ENCODE data around the gene NDUFAF4.

Gene NDUFAF4

DNA sequence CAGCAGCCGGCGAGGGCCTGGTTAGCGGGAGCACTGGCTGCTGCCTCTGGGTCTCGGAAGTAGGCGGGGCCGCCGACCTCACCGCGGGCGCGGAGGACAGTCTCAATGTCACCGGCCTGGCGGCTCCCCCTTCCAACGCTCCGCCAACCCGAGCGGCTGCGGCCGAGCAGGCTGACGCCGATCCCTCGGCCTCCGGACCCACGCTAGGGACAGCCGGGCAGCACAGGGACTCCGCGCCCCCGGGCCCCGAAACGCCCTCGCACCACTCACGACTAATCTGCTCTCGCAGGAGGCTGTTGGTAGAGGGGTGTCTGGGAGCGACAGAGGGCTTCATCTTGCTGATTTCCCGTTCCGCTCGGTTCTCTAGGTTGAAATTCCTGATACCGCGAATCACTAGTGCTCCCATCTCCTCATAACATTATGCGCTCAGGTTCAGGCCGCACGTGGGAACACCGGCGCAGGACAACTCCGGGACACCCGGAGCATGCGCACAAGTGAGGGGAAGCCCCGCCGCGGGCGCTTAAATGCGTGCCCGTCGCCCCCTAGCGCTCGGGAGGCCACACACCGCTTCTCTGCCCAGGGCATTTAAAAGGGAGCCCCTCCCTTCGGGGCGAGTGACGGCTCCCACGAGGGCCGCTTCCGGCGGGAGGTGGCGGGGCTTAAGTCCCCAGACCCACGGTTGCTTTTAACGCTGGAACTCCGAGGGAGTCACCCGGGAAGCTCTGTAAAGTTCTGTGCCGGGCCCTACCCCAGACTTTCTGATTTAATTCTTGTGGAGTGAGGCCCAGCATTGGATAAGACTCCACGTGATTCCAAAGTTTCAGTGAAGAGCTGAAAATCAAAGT, at the start of gene NDUFAF4:
Gene NDUFAF4, minus strand, starts transcription at position 496 of the 845 bp plus-strand sequence. Its CDS starts 90 bp downstream, at position 406.
- peak within 1 kb of the TSS; percentile 82 for H3K27ac ChIP-seq (ENCODE audit: low read depth, low read length)
- H3K9me3 ChIP-seq (ENCODE audit: control insufficient read depth, insufficient read depth, low read depth, low read length), result no peaks in the 10 kb centered on the region
- peak within 1 kb of the TSS; percentile 83 for H3K9ac ChIP-seq (ENCODE audit: low read length)
- peak within 1 kb of the TSS; percentile 89 for H3K4me3 ChIP-seq (ENCODE audit: low read depth, low read length)
- peaks cover 8% of the 10 kb centered on the region for H3K4me1 ChIP-seq (ENCODE audit: control insufficient read depth, insufficient read depth, low read length)
- H3K27me3 ChIP-seq (ENCODE audit: control insufficient read depth, insufficient read depth, low read length), result no peaks in the 10 kb centered on the region
- peaks cover 35% of the 10 kb centered on the region for H3K36me3 ChIP-seq (ENCODE audit: control insufficient read depth, insufficient read depth, low read length)

DNA sequence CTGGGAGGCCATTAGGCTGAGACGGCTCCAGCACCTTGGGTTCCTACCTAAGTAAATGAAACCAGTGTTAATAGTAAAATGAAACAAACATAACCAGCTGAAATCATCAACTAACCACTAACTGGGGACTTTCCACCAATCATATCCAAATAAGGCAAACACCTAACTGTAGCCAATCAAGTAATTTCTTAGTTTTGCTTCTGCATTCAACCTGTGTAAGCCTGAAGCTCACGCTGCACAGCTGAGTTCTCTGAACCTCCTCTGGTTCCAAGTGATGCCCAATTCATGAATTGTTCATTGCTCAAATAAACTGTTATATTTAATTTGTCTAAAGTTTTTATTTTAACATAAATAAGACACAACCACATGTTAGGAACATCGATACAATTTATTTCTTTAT, 49.4 kb upstream of the NDUFAF4 start:
- H3K4me1 ChIP-seq (ENCODE audit: control insufficient read depth, insufficient read depth, low read length), result peaks cover 7% of the 10 kb centered on the region; the same call in 1 of the 2 replicates
- H3K4me3 ChIP-seq (ENCODE audit: low read depth, low read length), result no peak overlapping the region
- H3K9ac ChIP-seq (ENCODE audit: low read length), result no peak overlapping the region
- H3K27me3 ChIP-seq (ENCODE audit: control insufficient read depth, insufficient read depth, low read length), result no peaks in the 10 kb centered on the region
- H3K27ac ChIP-seq (ENCODE audit: low read depth, low read length), result no peak overlapping the region
- H3K36me3 ChIP-seq (ENCODE audit: control insufficient read depth, insufficient read depth, low read length), result no peaks in the 10 kb centered on the region
- no peaks in the 10 kb centered on the region for H3K9me3 ChIP-seq (ENCODE audit: control insufficient read depth, insufficient read depth, low read depth, low read length)

DNA sequence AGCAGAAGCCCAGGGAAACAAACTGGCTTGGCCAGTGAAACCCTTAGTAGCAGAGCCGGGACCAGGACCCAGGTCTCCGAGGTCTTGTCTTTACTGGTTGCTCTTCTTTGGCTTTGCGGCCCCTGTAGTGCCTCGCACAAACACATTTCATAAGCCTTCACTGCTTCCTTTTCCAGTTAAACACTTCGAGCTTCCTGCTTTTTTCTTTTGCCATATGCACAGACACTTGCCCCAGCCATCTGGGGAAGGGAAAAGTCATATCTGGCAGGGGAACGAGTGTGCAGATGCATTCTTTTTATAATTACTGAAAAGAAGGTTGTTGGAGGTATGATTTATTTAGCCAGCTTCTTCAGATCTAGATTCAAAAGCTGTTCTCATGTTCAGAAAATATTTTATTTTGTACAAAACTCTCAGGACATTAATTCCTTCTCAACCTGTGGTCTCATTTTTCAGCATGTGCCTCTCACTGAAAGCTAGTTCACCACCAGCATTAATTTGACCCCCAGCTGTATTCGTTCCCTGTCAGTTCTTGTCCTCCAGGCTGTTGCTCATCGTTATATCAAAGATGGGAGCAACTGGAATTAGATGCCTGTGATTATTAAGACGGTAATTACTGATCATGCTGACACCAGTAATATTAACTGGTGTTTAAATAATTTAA, 46.0 kb upstream of the NDUFAF4 start:
- H3K9me3 ChIP-seq (ENCODE audit: control insufficient read depth, insufficient read depth, low read depth, low read length), result no peaks in the 10 kb centered on the region
- no peak overlapping the region for H3K4me3 ChIP-seq (ENCODE audit: low read depth, low read length)
- H3K9ac ChIP-seq (ENCODE audit: low read length), result no peak overlapping the region
- no peaks in the 10 kb centered on the region for H3K4me1 ChIP-seq (ENCODE audit: control insufficient read depth, insufficient read depth, low read length)
- H3K36me3 ChIP-seq (ENCODE audit: control insufficient read depth, insufficient read depth, low read length), result no peaks in the 10 kb centered on the region
- no peak overlapping the region for H3K27ac ChIP-seq (ENCODE audit: low read depth, low read length)
- H3K27me3 ChIP-seq (ENCODE audit: control insufficient read depth, insufficient read depth, low read length), result no peaks in the 10 kb centered on the region

DNA sequence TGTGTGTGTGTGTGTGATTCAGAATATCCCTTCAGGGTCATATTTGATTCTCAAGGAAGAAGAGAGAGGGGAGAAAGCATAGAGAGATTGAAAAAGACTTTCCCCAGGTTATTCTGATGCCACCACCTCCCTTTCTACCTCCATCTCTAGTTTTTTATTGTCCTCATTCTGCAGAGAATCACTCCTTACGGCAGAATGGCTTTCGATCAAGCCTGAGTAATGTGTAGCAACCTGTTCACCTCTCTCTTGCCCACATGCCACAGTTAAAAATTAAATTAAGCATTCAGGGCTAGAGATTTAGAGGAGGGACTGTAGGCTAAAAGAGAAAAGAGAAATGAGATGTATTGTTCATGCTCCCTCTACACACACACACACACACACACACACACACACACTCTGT, 45.0 kb upstream of the NDUFAF4 start:
- Histone ChIP-seq H3K9ac (ENCODE audit: low read length) (no peak overlapping the region), H3K27ac (ENCODE audit: low read depth, low read length) (no peak overlapping the region), H3K9me3 (ENCODE audit: control insufficient read depth, insufficient read depth, low read depth, low read length) (no peaks in the 10 kb centered on the region), H3K4me3 (ENCODE audit: low read depth, low read length) (no peak overlapping the region), H3K4me1 (ENCODE audit: control insufficient read depth, insufficient read depth, low read length) (no peaks in the 10 kb centered on the region), H3K27me3 (ENCODE audit: control insufficient read depth, insufficient read depth, low read length) (no peaks in the 10 kb centered on the region), H3K36me3 (ENCODE audit: control insufficient read depth, insufficient read depth, low read length) (no peaks in the 10 kb centered on the region)

DNA sequence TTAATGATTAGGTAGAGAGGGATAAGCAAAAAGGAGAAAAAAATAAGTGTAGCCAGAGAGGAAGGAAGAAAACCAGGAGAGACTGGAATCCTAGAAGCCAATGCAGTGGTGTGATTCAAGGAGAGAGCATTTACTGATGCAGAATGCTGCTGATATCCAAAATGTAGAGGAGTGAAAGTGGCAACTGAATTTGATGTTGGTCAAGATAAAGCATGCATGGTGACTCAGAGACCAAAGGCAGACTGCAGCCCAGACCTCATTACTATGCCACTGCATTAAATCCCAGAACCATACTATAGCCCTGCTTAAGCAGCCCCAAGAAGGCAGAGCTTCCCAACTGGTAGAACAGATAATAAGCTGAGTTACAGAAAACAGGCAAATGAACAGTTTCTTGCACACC, 42.6 kb upstream of the NDUFAF4 start:
- Histone ChIP-seq H3K4me1 (ENCODE audit: control insufficient read depth, insufficient read depth, low read length) (no peaks in the 10 kb centered on the region), H3K4me3 (ENCODE audit: low read depth, low read length) (no peak overlapping the region)

DNA sequence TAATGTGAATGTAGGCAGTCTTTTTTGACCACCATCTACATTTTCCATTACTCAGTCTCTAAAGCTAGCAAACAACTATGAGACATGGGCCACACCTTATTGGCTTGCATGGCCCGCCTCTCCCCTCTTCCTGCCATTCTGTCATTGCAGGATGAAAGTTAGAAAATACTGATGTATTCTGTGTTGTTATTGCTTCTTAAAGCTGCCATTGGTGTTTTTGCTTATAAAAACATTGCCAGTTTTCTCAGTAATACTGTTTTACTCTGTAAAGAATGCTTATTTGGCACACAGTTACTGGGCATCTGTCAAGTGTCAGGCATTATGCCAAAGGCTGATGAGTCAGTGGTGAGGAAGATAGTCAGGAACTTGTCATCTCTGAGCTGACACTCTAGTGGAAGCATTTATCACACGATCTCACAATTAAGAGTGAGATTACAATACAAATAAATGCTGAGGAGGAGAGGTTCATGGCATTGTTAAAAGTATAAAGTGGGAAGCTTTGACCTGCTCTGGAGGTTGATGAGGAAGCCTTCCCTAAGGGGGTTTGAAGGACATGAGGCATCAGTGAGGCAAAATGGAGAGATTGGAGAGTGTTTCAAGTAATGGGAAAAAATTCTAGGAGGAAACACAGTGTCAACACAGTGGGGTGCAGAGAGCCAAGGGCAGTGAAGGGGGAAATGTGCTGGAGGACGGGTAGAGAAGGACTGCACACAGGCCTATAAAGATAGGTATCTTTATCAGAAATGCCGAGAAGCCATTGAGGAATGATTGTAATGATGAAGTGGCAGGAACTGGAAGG, 41.5 kb upstream of the NDUFAF4 start:
- Histone ChIP-seq H3K9ac (ENCODE audit: low read length) (no peak overlapping the region), H3K27ac (ENCODE audit: low read depth, low read length) (no peak overlapping the region), H3K4me1 (ENCODE audit: control insufficient read depth, insufficient read depth, low read length) (no peaks in the 10 kb centered on the region), H3K27me3 (ENCODE audit: control insufficient read depth, insufficient read depth, low read length) (no peaks in the 10 kb centered on the region), H3K4me3 (ENCODE audit: low read depth, low read length) (no peak overlapping the region), H3K9me3 (ENCODE audit: control insufficient read depth, insufficient read depth, low read depth, low read length) (no peaks in the 10 kb centered on the region), H3K36me3 (ENCODE audit: control insufficient read depth, insufficient read depth, low read length) (no peaks in the 10 kb centered on the region)

More for the DNA sequence above, 42.6 kb upstream of the NDUFAF4 start:
- H3K27me3 ChIP-seq (ENCODE audit: control insufficient read depth, insufficient read depth, low read length), result no peaks in the 10 kb centered on the region
- H3K27ac ChIP-seq (ENCODE audit: low read depth, low read length), result no peak overlapping the region
- H3K9ac ChIP-seq (ENCODE audit: low read length), result no peak overlapping the region
- no peaks in the 10 kb centered on the region for H3K36me3 ChIP-seq (ENCODE audit: control insufficient read depth, insufficient read depth, low read length)
- no peaks in the 10 kb centered on the region for H3K9me3 ChIP-seq (ENCODE audit: control insufficient read depth, insufficient read depth, low read depth, low read length)

DNA sequence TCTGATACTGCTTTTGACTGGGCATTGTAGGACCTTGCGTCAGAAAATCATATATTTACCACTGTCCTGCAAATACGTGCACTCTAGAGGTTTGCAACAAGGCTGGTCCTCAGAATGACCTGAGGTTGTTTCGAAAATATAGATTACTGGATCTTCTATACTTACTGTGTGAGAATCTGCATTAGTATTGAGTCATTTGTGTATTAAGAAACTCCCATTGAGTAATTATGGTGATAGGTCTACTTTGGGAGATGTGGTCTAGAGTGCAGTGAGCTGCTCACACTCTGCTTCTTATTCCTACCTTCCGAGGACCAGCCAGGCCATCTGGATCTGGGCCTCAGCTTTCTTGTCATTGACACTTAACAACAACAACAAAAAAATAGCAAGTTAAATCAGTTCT, 36.4 kb upstream of the NDUFAF4 start:
- Histone ChIP-seq H3K9ac (ENCODE audit: low read length) (no peak overlapping the region), H3K4me1 (ENCODE audit: control insufficient read depth, insufficient read depth, low read length) (no peaks in the 10 kb centered on the region), H3K27ac (ENCODE audit: low read depth, low read length) (no peak overlapping the region), H3K4me3 (ENCODE audit: low read depth, low read length) (no peak overlapping the region), H3K9me3 (ENCODE audit: control insufficient read depth, insufficient read depth, low read depth, low read length) (no peaks in the 10 kb centered on the region), H3K27me3 (ENCODE audit: control insufficient read depth, insufficient read depth, low read length) (no peaks in the 10 kb centered on the region), H3K36me3 (ENCODE audit: control insufficient read depth, insufficient read depth, low read length) (no peaks in the 10 kb centered on the region)

DNA sequence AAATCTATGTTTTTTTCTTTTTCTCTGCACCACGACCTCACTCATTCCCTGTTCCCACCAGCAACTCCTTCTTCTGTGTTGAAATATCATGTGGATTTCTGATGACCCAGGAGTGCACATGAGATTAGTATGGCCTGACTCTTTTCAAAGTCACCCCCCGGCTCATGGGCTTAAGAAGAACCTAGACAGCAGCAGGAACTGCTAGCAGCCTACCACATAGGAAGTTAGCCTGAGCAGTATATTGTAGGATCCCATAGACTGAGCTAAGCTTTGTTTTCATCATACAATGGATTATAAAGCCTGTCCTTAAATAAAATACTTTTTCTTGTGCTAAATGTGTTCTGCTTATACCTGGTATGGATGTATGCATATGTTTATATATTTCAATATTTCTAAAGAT, 33.5 kb upstream of the NDUFAF4 start:
- Histone ChIP-seq H3K27ac (ENCODE audit: low read depth, low read length) (no peak overlapping the region), H3K9me3 (ENCODE audit: control insufficient read depth, insufficient read depth, low read depth, low read length) (no peaks in the 10 kb centered on the region), H3K4me1 (ENCODE audit: control insufficient read depth, insufficient read depth, low read length) (no peaks in the 10 kb centered on the region), H3K9ac (ENCODE audit: low read length) (no peak overlapping the region), H3K4me3 (ENCODE audit: low read depth, low read length) (no peak overlapping the region), H3K27me3 (ENCODE audit: control insufficient read depth, insufficient read depth, low read length) (no peaks in the 10 kb centered on the region), H3K36me3 (ENCODE audit: control insufficient read depth, insufficient read depth, low read length) (no peaks in the 10 kb centered on the region)

DNA sequence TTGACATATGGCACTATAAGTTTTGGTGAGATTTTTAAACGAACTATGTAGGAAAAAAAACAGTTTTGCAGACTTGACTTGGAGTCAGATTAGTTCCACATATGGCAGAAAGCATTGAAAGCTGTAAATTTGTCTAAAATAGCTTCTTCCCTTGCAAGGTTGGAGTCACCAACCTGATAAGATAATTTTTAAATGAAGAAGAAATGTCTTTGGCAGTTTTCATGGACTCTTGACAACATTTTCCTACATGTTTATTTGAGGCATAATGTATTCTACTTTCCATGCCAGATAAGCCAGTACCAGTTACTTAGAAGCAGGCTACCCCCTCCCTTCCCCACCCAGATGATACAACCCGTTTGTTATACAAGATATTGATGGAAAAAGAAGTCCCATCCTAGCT, 32.0 kb upstream of the NDUFAF4 start:
- Histone ChIP-seq H3K36me3 (ENCODE audit: control insufficient read depth, insufficient read depth, low read length) (no peaks in the 10 kb centered on the region), H3K27ac (ENCODE audit: low read depth, low read length) (no peak overlapping the region), H3K27me3 (ENCODE audit: control insufficient read depth, insufficient read depth, low read length) (peaks cover 12% of the 10 kb centered on the region; the same call in 1 of the 2 replicates), H3K4me3 (ENCODE audit: low read depth, low read length) (no peak overlapping the region), H3K9me3 (ENCODE audit: control insufficient read depth, insufficient read depth, low read depth, low read length) (no peaks in the 10 kb centered on the region), H3K9ac (ENCODE audit: low read length) (no peak overlapping the region), H3K4me1 (ENCODE audit: control insufficient read depth, insufficient read depth, low read length) (no peaks in the 10 kb centered on the region)

DNA sequence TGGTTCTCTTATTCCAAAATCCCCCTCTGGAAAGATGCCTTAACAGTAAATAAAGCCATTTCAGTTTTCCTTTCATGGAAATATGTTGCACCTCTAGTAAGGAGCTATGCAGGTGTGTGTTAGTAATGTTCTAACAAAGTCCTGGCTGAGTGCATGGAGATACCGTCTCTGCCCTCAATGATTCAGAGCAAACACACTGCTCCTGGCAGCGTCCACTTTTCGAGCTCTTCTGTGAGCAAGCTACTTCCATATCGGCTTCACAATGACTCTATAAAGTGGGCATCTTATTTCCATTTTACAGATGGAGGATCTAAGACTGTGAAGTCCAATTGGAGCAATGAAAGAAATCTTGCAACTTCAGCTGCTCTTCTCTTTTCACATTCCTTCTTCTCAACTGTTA, 30.0 kb upstream of the NDUFAF4 start:
- Histone ChIP-seq H3K4me3 (ENCODE audit: low read depth, low read length) (no peak overlapping the region), H3K27me3 (ENCODE audit: control insufficient read depth, insufficient read depth, low read length) (peaks cover 12% of the 10 kb centered on the region; the same call in 1 of the 2 replicates), H3K9ac (ENCODE audit: low read length) (no peak overlapping the region), H3K4me1 (ENCODE audit: control insufficient read depth, insufficient read depth, low read length) (peaks cover 6% of the 10 kb centered on the region; the same call in 1 of the 2 replicates), H3K36me3 (ENCODE audit: control insufficient read depth, insufficient read depth, low read length) (no peaks in the 10 kb centered on the region), H3K27ac (ENCODE audit: low read depth, low read length) (no peak overlapping the region), H3K9me3 (ENCODE audit: control insufficient read depth, insufficient read depth, low read depth, low read length) (no peaks in the 10 kb centered on the region)
